GM13977 (cell line): ENCODE data around the gene RUNX2.

Experiments used
- DNase-seq: peaks from one replicate; pipeline ENCODE4 v3.0.0; 2012; ENCODE audit warnings: low spot score
- CTCF ChIP-seq: IDR thresholded peaks from 2 replicates; pipeline ENCODE4 v1.5.1; 2012; ENCODE audit warnings: mild to moderate bottlenecking, control low read depth; ENCODE audit not compliant: insufficient read depth; ENCODE audit errors: extremely low read depth, missing control alignments
- in situ Hi-C: fragments of 300-500 bp; cut with MboI; formaldehyde crosslinking; loops from one replicate; pipeline ENCODE4 v1.12.0; 2022; ENCODE audit warnings: low sequenced_read_pairs, low pct_unique_long_range_greater_than_20kb, mixed read lengths, inconsistent platforms; ENCODE audit not compliant: unreplicated experiment

RUNX2 gene

GRCh38 chr6:45434381-45434700 lies 106.2 kb downstream of the RUNX2 start:
- no peak for DNase-seq
- no peak for TF ChIP-seq CTCF
- in situ Hi-C loops = loop anchor here (25.0 kb wide), 1 partner anchor 478 kb away; no protein-coding TSS in a partner anchor

GRCh38 chr6:45436544-45437438 lies 108.7 kb downstream of the RUNX2 start:
- DNase-seq = peak; percentile 17
- no peak for TF ChIP-seq CTCF
- in situ Hi-C loops = loop anchor here (25.0 kb wide), 1 partner anchor 476 kb away; no protein-coding TSS in a partner anchor

- in situ Hi-C loops = loop anchor here (25.0 kb wide), 1 partner anchor 475 kb away; no protein-coding TSS in a partner anchor
- DNase-seq = no peak
- TF ChIP-seq CTCF = no peak
These were observed 109.3 kb downstream of the RUNX2 start for GRCh38 chr6:45437439-45437815.

GRCh38 chr6:45438151-45438550 lies 110.0 kb downstream of the RUNX2 start:
- in situ Hi-C loops = loop anchor here (25.0 kb wide), 1 partner anchor 474 kb away; no protein-coding TSS in a partner anchor
- no peak for DNase-seq
- TF ChIP-seq CTCF = no peak

GRCh38 chr6:45438849-45439406 lies 110.8 kb downstream of the RUNX2 start:
- no peak for TF ChIP-seq CTCF
- in situ Hi-C loops = loop anchor here (25.0 kb wide), 1 partner anchor 473 kb away; no protein-coding TSS in a partner anchor
- no peak for DNase-seq

- no peak for DNase-seq
- in situ Hi-C loops = loop anchor here (25.0 kb wide), 1 partner anchor 473 kb away; no protein-coding TSS in a partner anchor
- no peak for TF ChIP-seq CTCF
These were observed 111.3 kb downstream of the RUNX2 start for GRCh38 chr6:45439459-45439858.
